Measurements from ENCODE around the gene DNAH3.

- no peak for TF ChIP-seq GATA3 (IDR thresholded peaks at IDR 0.05; ENCODE audit: low read depth, low read length)
- TF ChIP-seq GATA2 (IDR thresholded peaks at IDR 0.05; ENCODE audit: low read depth, low read length) = no peak
These were observed 22.0 kb upstream of the DNAH3 start for GRCh38 chr16:21172650-21173049.

All from SH-SY5Y (cell line).